COLO668 (cell line): ENCODE data around the gene NFE2L3.
"Not testable (repeated sequence)": the region's sequence is repeated elsewhere in the genome, so short reads cannot be mapped to it uniquely, and the experiment has no call there.

Experiments used
- DNase-seq: peaks from one replicate; lab custom pipeline; 2025; ENCODE audit not compliant: unreplicated experiment; lab: John Stamatoyannopoulos, UW

Gene NFE2L3

DNA sequence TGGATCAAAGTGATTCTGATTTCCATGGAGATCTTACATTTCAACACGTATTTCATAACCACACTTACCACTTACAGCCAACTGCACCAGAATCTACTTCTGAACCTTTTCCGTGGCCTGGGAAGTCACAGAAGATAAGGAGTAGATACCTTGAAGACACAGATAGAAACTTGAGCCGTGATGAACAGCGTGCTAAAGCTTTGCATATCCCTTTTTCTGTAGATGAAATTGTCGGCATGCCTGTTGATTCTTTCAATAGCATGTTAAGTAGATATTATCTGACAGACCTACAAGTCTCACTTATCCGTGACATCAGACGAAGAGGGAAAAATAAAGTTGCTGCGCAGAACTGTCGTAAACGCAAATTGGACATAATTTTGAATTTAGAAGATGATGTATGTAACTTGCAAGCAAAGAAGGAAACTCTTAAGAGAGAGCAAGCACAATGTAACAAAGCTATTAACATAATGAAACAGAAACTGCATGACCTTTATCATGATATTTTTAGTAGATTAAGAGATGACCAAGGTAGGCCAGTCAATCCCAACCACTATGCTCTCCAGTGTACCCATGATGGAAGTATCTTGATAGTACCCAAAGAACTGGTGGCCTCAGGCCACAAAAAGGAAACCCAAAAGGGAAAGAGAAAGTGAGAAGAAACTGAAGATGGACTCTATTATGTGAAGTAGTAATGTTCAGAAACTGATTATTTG, 33.3 kb downstream of the NFE2L3 start:
- DNase-seq: no peak

DNA sequence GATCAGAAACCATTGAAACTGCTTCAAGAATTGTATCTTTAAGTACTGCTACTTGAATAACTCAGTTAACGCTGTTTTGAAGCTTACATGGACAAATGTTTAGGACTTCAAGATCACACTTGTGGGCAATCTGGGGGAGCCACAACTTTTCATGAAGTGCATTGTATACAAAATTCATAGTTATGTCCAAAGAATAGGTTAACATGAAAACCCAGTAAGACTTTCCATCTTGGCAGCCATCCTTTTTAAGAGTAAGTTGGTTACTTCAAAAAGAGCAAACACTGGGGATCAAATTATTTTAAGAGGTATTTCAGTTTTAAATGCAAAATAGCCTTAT, 33.8 kb downstream of the NFE2L3 start:
- DNase-seq: no peak

DNA sequence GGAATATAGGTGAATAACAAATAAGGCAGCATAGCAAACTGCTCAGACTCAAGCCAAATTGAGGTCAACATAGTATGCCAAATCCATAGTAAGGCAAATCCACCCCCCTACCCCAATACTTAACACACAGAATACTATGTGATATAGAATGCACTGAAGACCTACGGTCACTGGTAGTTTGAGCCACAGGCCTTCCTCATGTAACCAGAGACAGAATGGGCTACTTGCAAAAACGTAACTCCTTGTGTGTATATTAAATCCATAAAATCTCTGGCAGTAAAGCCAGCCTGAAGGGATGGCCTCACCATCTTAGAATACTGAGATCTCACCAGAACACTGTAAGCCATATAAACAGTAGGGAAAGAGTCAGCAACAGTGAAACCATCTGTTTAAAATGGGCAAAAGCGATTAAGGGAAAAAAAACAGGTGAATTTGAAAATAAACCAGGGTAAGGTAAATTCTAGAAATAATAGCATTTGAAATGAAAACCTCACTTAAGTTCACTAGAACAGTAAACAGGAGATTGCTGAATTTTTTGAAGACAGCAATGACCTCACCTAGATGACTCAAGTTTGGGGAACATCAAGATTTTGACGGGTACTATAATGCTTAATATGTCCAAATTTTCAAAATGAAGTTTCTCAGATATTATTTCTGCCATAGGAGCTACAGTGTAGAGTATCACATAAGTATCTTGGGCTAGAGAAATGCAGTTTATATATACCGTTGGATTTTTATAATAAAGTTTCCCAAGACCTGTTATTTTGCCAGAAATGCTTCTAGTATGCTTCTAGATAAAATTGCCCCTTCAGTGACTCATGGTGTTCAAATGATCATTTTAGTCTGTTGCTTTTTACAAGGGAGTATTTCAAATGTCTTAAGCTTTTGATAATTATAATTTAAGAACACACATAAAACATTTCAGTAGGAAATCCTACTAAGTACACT, 34.6 kb downstream of the NFE2L3 start:
- DNase-seq: no peak

DNA sequence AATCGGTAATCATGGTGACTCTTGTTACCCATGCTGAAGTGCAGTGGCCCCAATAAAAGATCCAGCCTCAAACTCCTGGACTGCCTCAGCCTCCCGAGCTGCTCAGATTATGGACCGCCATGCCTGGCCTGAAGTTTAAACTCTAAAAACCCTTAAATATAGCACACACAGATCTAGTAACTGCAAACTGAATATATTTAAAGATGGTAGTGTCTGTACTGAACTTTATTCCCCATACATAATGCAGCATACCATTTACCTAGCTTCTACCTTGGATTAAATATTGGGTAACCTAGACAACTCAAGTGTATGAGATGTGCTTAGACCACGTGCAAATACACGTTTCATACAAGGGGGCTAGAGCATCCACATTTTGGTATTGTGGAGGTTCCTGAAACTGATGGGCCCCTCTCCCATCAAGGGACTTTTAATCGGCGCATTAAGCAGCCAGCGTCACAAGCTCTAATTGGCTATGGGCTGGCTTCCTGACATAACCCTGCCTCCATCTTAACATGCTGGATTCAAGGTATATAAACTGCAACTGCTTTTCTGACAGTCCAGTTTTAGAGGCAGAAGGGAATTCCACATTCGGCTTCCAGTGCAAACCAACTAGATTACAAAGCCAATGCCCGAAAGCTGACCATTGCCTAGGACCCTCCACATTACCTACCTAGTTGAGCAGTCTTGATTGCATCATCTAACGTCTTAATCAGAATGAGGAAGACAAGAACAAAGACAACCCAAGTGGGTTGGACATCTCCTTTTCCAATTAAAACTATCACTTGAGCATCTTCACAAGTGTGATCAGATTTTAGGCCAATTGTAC, 35.6 kb downstream of the NFE2L3 start:
- no peak for DNase-seq

DNA sequence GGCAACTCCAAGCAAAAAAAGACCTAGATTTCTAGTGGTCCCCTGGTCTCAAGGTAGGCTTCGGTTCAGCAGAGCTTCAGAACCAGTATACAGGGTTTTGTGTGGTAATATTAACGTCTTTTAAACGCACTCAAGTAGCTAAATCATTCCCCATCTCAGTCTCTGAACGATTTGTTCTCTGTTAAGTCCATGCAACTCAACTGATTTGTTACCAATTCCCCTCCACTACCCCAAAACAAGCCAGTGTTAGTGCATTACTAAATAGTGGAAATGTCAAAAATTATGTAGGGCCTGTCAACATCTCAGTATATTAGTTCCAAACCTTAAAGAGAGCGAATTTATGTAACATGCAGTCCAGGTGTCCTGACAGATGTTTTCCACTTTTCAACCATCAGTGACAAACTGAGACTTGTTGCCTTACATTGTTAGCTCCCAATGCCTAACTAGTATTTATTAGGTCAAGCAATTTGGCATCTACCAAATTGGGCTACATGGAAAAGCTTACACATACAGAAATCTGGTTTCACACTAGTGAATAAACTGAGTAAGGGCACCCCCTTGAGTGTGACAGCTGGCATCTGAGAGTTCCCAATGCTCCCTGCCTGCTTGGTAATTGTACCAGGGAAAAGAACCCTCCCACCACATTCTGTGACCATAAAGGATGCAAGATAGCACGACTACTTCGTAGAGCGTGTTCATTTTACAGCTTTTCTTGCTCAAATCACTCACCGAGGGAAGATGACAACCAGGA, 36.4 kb downstream of the NFE2L3 start:
- DNase-seq: no peak

DNA sequence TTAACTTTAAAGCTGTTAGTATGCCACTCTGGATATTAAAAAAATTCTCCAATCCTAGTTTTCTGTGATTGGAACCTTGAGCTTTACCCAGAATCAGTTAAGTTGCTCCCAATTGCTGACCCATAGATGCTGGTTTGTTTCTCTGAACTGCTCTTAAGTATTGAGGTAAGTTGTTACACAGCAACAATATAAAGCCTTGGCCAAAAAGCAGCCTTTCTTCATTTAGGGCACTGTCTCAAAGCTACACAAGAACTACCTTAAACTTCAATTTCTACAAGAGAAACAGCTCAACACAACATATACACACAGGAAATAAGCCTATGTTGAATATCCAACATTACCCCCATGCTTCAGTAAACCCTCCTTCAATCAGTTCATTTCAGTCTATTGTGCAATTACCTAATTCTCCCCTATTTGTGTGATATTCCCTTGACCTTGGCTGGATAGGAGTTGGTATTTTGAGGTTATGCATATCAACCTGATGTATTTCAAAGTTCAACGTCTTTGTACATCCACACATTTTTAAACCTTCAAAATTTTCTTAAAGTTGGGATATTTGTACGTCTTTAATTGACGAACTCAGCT, 37.1 kb downstream of the NFE2L3 start:
- DNase-seq: no peak

DNA sequence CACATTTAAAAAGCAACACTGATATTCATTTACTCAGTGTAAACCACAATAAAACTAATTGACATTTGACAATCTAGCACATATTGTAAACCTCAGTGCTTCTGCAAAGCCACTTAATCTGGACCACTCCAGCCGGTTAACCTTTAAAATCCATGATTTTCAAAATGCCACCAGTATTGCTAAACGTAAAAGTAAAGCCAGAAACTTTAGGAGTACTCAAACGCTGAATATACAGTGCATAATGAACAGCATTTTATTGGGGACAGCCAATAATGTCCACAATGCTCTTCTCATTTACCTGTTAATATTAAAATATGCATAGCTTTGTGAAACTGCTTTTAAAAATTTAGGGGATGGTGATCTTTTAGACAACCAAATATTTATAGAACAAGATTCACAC, 37.7 kb downstream of the NFE2L3 start:
- DNase-seq: no peak

DNA sequence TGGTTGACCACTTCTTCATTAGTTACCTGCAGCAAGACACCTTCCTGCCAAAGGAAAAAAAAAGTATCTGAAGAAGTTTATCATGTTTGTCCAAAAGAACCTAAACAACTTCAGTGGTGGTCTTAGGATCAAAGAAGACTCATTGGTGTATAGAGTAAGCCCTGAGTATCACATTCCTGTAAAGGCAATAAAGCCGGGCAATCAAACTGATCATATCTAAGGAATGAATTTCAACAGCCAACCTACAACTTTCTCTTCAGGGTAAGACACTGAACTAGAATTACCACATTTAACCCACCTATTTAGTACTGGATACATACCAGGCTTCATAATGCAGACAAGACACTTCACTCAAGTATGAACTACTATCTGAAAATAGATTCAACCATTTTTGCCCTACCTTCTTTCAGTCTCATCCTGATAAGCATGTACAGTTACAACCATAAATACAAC, 38.4 kb downstream of the NFE2L3 start:
- DNase-seq: no peak

DNA sequence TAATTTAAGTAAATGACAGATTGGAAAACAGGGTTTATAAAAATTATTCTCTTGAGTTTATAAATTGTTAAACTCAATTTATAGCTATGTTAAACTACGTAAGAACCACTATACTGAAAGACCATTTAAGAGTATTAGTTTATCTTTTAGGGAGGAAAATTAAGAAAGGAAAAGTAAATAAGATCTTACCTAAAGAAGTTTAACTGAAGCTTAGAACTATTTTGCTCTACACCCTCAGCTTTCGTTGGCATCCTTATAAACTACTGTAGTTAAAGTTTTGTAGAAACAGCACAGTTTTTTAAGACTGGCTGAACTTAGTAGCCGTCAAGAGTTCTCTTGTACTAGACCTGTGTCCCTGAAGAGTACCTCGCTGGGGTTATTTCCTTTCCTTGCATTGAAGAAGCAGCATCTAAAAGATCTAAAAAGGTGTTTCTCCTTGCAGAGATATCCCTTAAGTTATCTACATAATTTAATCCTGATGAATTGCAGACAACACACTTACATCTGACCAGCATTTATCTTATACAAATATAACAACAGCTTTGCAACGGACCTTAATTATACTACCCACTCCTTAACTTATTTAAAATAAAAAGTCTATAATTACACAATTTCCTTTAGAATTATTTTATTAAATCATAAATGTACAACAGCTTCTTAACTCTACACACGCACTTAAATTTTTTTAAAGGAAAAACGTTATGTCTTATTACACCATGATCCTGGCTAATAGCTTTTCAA, 39.4 kb downstream of the NFE2L3 start:
- no peak for DNase-seq

DNA sequence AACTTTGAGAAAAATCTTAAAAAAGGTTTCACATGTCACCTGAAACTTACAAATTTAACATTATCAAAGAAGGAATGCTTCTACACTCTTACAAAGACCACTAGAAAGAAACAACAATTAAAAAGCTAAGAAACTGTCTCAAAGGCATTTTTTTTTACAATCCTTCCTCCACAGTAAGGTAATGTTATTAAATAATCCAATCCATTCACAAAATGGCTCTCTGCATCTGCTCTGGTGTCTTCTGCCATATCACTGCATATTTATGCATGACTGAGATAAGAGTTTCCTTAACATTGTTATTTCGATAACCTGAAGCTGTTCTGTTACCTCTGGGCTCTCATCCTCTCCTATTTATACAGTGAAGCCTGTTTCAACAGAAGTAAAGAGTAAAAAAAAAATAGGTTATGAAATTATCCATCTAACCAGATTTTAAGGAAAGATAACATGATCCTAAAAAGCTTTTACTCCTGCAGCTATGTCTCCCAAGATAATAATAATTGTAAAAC, 40.0 kb downstream of the NFE2L3 start:
- DNase-seq: no peak

DNA sequence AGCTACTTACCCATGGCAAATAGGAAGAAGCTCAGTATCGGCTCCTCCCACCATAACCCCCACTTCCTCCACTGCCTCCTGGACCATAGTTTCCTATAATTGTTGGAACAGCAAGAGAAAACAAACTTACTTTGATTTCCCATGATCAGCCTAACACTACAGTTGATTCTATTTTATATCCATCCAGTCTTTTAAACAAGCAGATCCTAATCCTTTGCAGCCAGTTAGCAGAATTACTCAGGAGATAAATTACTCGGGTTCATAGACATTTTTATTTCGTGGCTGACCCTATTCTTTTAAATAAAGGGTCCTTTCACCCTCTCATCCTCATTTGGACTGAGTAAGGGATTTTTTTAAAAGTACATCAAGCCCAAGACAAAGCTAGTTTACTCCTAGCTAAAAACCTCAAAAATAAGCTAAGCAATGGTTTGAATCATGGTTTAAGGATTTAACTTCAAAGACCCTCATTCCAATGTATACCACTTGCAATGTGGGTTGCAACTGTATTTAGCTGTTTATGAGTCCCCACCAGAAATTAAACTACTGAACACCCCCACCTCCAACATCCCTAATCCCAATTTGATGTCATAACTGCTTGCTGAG, 40.6 kb downstream of the NFE2L3 start:
- no peak for DNase-seq

DNA sequence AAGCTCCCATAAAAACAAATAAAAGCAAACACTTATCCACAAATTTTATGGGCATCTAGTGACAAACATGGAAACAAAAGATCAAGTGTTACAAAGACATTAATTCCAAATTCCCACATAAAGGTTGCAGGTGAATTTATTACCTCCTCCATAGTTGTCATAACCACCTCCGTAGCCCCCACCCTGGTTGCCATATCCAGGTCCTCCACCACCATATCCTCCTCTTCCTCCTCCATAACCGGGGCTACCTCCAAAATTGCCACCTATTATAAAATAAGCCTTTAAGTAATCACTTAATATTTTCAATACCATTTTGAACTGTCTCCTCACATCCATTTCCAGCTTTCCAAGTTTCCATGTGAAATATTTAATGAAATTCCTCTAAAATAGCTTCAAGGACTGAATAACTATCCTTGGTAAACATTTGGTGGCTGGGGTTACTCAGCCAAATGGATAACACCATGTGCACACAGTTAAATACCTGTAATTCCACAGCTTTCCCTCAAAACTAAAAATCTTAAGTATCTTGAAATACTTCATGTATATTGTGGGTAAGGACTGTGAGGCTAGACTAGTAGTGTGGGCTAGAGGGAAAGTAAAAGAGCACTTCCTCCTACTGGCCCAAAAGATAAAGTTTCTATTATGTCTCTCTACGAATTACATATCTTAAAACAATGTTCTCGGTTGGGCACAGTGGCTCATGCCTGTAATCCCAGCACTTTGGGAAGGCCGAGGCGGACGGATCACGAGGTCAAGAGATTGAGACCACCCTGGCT, 41.6 kb downstream of the NFE2L3 start:
- no peak for DNase-seq

DNA sequence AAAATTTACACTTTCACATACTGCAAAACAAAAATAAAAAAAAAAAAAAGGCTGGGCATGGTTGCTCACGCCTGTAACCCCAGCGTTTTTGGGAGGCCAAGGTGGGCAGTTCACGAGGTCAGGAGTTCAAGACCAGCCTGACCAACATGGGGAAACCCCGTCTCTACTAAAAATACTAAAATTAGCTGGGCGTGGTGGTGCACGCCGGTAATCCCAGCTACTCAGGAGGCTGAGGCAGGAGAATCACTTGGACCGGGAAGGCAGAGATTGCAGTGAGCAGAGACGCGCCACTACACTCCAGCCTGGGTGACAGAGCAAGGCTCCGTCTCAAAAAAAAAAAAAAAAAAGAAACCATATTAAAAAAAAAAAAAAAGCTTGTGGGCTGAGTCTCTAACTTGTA, 42.8 kb downstream of the NFE2L3 start:
- not testable (repeated sequence) for DNase-seq

DNA sequence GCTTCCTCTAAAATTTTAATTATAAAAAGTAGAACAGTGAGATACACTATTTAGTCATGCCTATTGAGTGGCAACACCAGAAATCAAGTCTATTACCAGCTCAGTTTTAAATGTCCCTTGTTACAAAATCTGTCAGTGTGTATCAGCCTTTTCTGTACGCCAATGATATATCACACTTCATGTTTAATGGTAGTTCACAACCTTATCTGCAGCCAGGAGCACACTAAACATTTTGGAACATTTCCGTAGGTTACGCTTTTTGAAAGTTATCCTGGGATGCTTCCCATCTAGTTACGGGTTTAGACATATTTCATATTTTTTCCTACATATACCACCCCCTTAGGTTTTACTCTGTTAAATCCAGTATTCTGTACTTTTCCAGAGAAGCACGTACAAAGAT, 43.2 kb downstream of the NFE2L3 start:
- DNase-seq: no peak

DNA sequence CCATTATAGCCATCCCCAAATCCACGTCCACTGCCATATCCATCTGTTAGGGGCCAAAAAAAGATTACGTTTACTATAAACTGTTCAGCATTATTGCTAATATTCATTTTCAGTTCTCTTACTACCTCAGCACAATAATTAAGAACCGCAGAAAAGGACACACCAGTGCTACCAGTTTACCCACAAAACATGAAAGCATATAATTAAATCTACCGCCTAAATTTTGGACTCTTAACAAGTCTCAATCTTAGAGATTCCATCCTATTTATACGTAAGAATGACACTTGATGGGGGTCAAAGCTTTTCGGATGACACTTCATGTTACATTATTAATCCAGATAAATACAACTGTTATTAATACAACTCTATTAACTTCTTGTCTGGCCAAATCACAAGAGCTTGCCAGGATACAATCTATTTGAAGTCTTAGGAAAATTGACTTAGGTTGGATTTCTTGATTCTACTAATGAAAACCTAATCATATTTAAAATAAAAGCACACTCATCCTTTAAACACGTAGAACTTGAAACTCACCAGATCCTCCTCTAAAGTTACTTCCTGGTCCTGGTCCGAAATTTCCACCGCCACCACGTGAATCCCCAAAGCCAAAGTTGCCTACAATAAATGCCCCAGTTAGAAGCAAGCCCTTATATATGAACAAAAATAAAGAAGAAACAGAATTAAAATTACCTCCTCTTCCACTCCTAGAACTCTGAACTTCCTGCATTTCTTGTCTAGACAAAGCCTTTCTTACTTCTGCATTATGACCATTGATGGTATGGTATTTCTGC, 44.1 kb downstream of the NFE2L3 start:
- DNase-seq: no peak

DNA sequence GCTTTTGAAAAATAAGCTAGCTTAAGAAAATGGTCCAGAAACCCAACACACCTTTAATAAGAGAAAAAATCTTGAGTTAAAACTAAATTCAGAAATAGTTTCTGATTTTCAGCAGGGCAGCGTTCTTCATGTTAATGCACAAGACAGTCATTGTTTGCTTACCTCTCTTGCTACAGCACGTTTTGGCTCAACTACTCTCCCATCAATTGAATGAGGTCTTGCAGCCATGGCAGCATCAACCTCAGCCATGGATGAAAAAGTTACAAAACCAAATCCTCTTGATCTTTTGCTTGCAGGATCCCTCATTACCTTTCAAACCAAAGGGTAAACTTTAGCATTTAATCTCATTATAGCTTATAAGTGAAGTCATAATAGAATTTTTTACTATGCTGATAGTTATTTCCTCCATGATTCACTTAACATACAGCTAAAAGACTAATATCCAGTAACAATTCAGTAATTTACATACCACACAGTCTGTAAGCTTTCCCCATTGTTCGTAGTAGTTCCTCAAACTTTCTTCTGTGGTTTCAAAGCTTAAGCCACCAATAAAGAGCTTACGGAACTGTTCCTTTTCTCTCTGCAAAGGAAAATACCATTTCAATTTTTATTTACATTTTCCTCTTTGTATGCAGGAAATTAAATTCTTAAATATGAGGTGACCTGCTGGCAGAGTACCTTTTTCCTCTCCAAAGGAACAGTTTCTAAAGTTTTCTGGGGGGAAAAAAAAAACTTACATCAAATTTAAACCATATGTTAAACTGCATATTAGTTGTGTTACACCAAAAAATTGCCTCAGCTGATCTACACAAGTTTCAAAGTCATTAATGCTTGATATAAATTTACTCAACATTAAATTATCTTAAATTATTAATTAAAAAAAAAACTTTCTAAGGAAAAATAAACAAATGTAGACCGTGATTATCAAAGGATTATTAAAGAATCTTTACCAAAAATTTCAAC, 45.4 kb downstream of the NFE2L3 start:
- DNase-seq: no peak
